HEK293T (cell line): ENCODE measurements around the gene BRPF1.

Experiments used
- ARNT ChIP-seq: fragments of 450-650 bp; IDR thresholded peaks from 2 replicates; pipeline ENCODE4 v1.6.1; 2017; ENCODE audit warnings: mild to moderate bottlenecking
- BHLHE40 ChIP-seq: fragments of 450-650 bp; IDR thresholded peaks from 2 replicates; pipeline ENCODE4 v1.6.1; 2016; ENCODE audit warnings: mild to moderate bottlenecking, moderate library complexity, borderline replicate concordance
- CTBP1 ChIP-seq: fragments of 450-650 bp; IDR thresholded peaks from 2 replicates; pipeline ENCODE4 v1.6.1; 2016; ENCODE audit warnings: borderline replicate concordance
- ELF4 ChIP-seq: fragments of 450-650 bp; IDR thresholded peaks from 2 replicates; pipeline ENCODE4 v1.6.1; 2017; ENCODE audit warnings: antibody characterized with exemption
- FOXA1 ChIP-seq: fragments of 450-650 bp; IDR thresholded peaks from 2 replicates; pipeline ENCODE4 v1.6.1; 2016; ENCODE audit warnings: mild to moderate bottlenecking
- FOXK2 ChIP-seq: fragments of 450-650 bp; IDR thresholded peaks from 2 replicates; pipeline ENCODE4 v1.6.1; 2016; ENCODE audit warnings: mild to moderate bottlenecking
- FOXM1 ChIP-seq: fragments of 450-650 bp; IDR thresholded peaks from 2 replicates; pipeline ENCODE4 v1.6.1; 2017; ENCODE audit warnings: mild to moderate bottlenecking, borderline replicate concordance
- HDGF ChIP-seq: fragments of 450-650 bp; IDR thresholded peaks from 2 replicates; pipeline ENCODE4 v1.6.1; 2017; ENCODE audit warnings: antibody characterized with exemption, borderline replicate concordance
- L3MBTL2 ChIP-seq: fragments of 450-650 bp; conservative IDR thresholded peaks from 2 replicates; pipeline ENCODE4 v1.6.1; 2016; ENCODE audit warnings: mild to moderate bottlenecking
- SP1 ChIP-seq: fragments of 450-650 bp; IDR thresholded peaks from 2 replicates; pipeline ENCODE4 v1.6.1; 2017
- ZNF384 ChIP-seq: fragments of 450-650 bp; IDR thresholded peaks from 2 replicates; pipeline ENCODE4 v1.6.1; 2016

- TF ChIP-seq HDGF (no peak), ELF4 (no peak), SP1 (no peak), FOXA1 (no peak), ARNT (no peak), BHLHE40 (no peak), FOXK2 (no peak), CTBP1 (no peak), ZNF384 (no peak), FOXM1 (no peak), L3MBTL2 (no peak)
Measured at GRCh38 chr3:9703240-9703639, 28.3 kb upstream of the BRPF1 start.
